A549 treated with dexamethasone at 1 μM for 4 hours (cell line): ENCODE results near the gene PPIL4. TPM values are rescaled to one million over a fixed set of nuclear protein-coding genes. Genes with fewer than 3 reads are reported as not detected.

Experiments
- total RNA-seq: library from RNA; stranded (reverse); fragments of 200-300 nt; extraction: Qiagen RNA extraction; gene quantifications from 5 replicates; pipeline ENCODE4 v1.2.3, GENCODE V29; 2022

Gene PPIL4
- total RNA-seq, result 12.6 to 19.4 TPM (median 15.4 TPM) in 5 replicates

GRCh38 chr6:149545754-149546471 is at the start of gene PPIL4:
PPIL4 (minus strand) TSS chr6:149546043; CDS start chr6:149546005, 38 bp downstream.

GRCh38 chr6:149565527-149566409 is 19.9 kb upstream of the PPIL4 start, which contains the start of gene GINM1:
GINM1 (plus strand) TSS chr6:149566375; CDS start chr6:149566415, 40 bp downstream.

DNA sequence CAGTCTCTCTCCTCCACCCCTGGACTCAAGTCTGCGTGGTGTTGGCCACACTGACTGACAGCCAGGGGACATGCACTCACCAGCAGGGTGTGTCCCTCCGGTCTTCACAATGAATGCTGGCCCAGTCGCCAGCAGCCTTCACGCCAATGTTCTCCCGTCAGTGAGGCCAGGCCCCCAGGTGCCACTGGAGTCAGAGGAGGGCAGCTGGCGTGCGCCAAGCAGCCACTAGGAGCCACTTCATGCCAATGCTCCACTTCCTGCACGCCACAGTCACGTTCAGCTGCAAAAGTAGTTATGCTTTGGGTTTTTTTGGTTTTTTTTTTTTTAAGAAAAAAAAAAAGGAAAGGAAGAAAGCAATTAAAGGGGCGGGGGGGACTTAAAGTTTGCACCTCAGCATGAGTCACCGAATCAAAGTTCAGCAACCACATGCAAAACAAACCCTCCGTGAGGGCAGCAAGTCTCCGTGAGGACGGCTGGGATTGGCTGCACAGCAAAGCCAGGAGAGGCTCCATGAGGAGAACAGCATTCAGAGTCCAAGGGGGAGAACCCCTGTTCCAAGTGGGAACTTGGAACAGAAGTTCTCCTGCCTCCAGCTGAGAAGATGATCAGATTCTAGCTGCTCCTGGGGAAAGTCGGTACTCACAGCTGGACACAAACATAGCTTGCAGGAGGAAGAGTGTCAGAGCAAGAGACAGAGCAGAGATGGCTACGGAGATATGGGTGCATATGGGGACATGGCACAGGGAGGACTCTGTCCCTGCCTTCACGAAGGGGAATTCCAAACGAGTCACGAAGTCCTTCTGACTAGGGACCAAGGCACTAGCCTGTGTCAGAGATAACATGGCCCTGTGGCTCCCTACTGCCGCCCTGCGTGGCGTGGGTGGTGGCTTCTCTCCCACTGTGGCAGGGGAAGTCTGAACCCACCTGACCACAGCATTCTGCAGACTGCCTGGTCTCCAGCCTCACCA is 60.8 kb downstream of the PPIL4 start, which contains the start of gene ZC3H12D:
Gene ZC3H12D, minus strand, starts transcription at position 282 of the 968 bp plus-strand sequence. CDS start 10,471 bp downstream, outside the sequence.

Other genes with a start within 250 kb of the PPIL4 start
- gene TAB2, start 228.3 kb downstream of the PPIL4 start, total RNA-seq, result 27.0 to 33.9 TPM (median 31.7 TPM) in 5 replicates
- not detected in 5 replicates for gene SUMO4, start 145.8 kb downstream of the PPIL4 start, total RNA-seq
- gene ZC3H12D, start 61.0 kb downstream of the PPIL4 start, total RNA-seq, result 0.02 to 0.21 TPM (median 0.06 TPM) in 5 replicates
- gene GINM1, start 20.3 kb upstream of the PPIL4 start, total RNA-seq, result 24.3 to 29.4 TPM (median 26.2 TPM) in 5 replicates
- 9.6 to 13.8 TPM (median 12.3 TPM) in 5 replicates for gene KATNA1, start 102.7 kb upstream of the PPIL4 start, total RNA-seq
- gene LATS1, start 172.1 kb upstream of the PPIL4 start, total RNA-seq, result 5.8 to 10.9 TPM (median 9.8 TPM) in 5 replicates
- gene NUP43, start 200.5 kb upstream of the PPIL4 start, total RNA-seq, result 11.2 to 18.8 TPM (median 16.2 TPM) in 5 replicates
- 87.2 to 97.0 TPM (median 88.6 TPM) in 5 replicates for gene PCMT1, start 203.7 kb upstream of the PPIL4 start, total RNA-seq